ENCODE results near the gene UCK1. TPM values are rescaled to one million over a fixed set of nuclear protein-coding genes. Genes with fewer than 3 reads are reported as not detected.

The UCK1 gene
- total RNA-seq, result 12.6 and 18.2 TPM in 2 replicates

GRCh38 chr9:131530920-131531832 is at the start of gene UCK1:
Gene UCK1, minus strand, starts transcription at chr9:131531263. Its CDS starts 89 bp downstream, at chr9:131531174.

GRCh38 chr9:131545003-131545785 is 14.1 kb upstream of the UCK1 start, which contains the start of gene PRRT1B:
Gene PRRT1B, plus strand, starts transcription at chr9:131545523. Its CDS starts 93 bp downstream, at chr9:131545616.

GRCh38 chr9:131502781-131503625 is 28.1 kb downstream of the UCK1 start, which contains the start of gene POMT1:
Gene POMT1, plus strand, starts transcription at chr9:131502918. Its CDS starts 1,301 bp downstream, at chr9:131504219.

Other genes starting within 250 kb of the UCK1 start
- gene PLPP7, start 241.5 kb downstream of the UCK1 start, total RNA-seq, result 1.8 TPM in 2 replicates
- 37.4 and 108 TPM in 2 replicates for gene PRRC2B, start 137.2 kb downstream of the UCK1 start, total RNA-seq
- 26.2 and 46.8 TPM in 2 replicates for gene POMT1, start 28.3 kb downstream of the UCK1 start, total RNA-seq
- gene PRRT1B, start 14.3 kb upstream of the UCK1 start, total RNA-seq, result not detected in 2 replicates
- 44.8 and 62.6 TPM in 2 replicates for gene RAPGEF1, start 208.8 kb upstream of the UCK1 start, total RNA-seq

All from bladder microvascular endothelial cell (primary cell).